ENCODE measurements around the gene AEBP2.

Gene AEBP2

GRCh38 chr12:19525274-19525673 lies 86.0 kb downstream of the AEBP2 start:
- H3K9ac ChIP-seq (ENCODE audit: low read depth, low read length): no peak overlapping the region
- H3K4me1 ChIP-seq (ENCODE audit: insufficient read depth, low read length): no peaks in the 10 kb centered on the region
- H3K9me3 ChIP-seq (ENCODE audit: control insufficient read depth, insufficient read depth, low read length): no peaks in the 10 kb centered on the region
- H3K36me3 ChIP-seq (ENCODE audit: insufficient read depth, low read length): no peaks in the 10 kb centered on the region

DNA sequence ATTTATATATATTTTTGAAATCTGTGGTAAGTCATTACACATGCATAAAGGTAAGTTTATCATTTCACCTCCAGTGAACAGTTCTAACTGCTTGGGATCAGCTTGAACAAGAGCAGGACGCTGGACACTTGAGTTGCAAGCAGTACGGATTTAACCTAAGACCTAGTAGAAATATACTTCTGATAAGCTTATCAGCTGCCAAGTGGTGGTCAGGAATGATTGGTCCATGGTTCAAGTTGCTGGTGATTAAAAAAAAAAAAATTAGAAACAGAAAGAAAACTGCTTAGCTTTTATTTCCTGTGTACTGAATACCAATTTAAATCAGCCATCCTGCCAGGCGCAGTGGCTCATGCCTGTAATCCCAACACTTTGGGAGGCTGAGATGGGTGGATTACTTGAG lies 88.6 kb downstream of the AEBP2 start:
- Histone ChIP-seq H3K36me3 (ENCODE audit: insufficient read depth, low read length) (no peaks in the 10 kb centered on the region), H3K9ac (ENCODE audit: low read depth, low read length) (no peak overlapping the region), H3K9me3 (ENCODE audit: control insufficient read depth, insufficient read depth, low read length) (no peaks in the 10 kb centered on the region), H3K4me1 (ENCODE audit: insufficient read depth, low read length) (no peaks in the 10 kb centered on the region)

GRCh38 chr12:19528750-19529149 lies 89.5 kb downstream of the AEBP2 start:
- Histone ChIP-seq H3K9me3 (ENCODE audit: control insufficient read depth, insufficient read depth, low read length) (no peaks in the 10 kb centered on the region), H3K36me3 (ENCODE audit: insufficient read depth, low read length) (no peaks in the 10 kb centered on the region), H3K4me1 (ENCODE audit: insufficient read depth, low read length) (no peaks in the 10 kb centered on the region), H3K9ac (ENCODE audit: low read depth, low read length) (no peak overlapping the region)

GRCh38 chr12:19529951-19530636 lies 90.8 kb downstream of the AEBP2 start:
- no peaks in the 10 kb centered on the region for H3K9me3 ChIP-seq (ENCODE audit: control insufficient read depth, insufficient read depth, low read length)
- H3K9ac ChIP-seq (ENCODE audit: low read depth, low read length): no peak overlapping the region

GRCh38 chr12:19530637-19531023 lies 91.3 kb downstream of the AEBP2 start:
- no peak overlapping the region for H3K9ac ChIP-seq (ENCODE audit: low read depth, low read length)
- H3K36me3 ChIP-seq (ENCODE audit: insufficient read depth, low read length): no peaks in the 10 kb centered on the region

More at GRCh38 chr12:19529951-19530636, 90.8 kb downstream of the AEBP2 start:
- H3K36me3 ChIP-seq (ENCODE audit: insufficient read depth, low read length): no peaks in the 10 kb centered on the region
- H3K4me1 ChIP-seq (ENCODE audit: insufficient read depth, low read length): no peaks in the 10 kb centered on the region

DNA sequence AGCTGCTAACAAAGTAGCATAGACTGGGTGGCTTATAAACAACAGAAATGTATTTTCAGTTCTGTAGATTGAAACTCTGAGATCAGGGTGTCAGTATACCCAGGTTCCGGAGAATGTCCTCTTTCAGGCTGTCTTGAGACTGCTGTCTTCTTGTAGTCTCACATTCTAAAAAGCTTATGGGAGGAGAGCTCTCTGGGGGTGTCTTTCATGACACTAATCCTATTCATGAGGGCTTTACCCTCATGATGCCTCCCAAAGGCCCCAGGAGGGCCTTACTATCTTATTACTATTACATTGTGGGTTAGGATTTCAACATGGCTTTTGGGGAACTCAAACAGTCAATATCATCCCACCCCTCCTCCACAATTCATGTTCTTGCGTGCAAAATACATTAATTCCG lies 94.3 kb downstream of the AEBP2 start:
- Histone ChIP-seq H3K36me3 (ENCODE audit: insufficient read depth, low read length) (no peaks in the 10 kb centered on the region), H3K9ac (ENCODE audit: low read depth, low read length) (no peak overlapping the region), H3K4me1 (ENCODE audit: insufficient read depth, low read length) (no peaks in the 10 kb centered on the region), H3K9me3 (ENCODE audit: control insufficient read depth, insufficient read depth, low read length) (no peaks in the 10 kb centered on the region)

More at GRCh38 chr12:19530637-19531023, 91.3 kb downstream of the AEBP2 start:
- no peaks in the 10 kb centered on the region for H3K4me1 ChIP-seq (ENCODE audit: insufficient read depth, low read length)
- no peaks in the 10 kb centered on the region for H3K9me3 ChIP-seq (ENCODE audit: control insufficient read depth, insufficient read depth, low read length)

- H3K36me3 ChIP-seq (ENCODE audit: insufficient read depth, low read length): no peaks in the 10 kb centered on the region
- H3K4me1 ChIP-seq (ENCODE audit: insufficient read depth, low read length): no peaks in the 10 kb centered on the region
- no peaks in the 10 kb centered on the region for H3K9me3 ChIP-seq (ENCODE audit: control insufficient read depth, insufficient read depth, low read length)
- no peak overlapping the region for H3K9ac ChIP-seq (ENCODE audit: low read depth, low read length)
Observed at GRCh38 chr12:19539071-19539470, 99.8 kb downstream of the AEBP2 start.

DNA sequence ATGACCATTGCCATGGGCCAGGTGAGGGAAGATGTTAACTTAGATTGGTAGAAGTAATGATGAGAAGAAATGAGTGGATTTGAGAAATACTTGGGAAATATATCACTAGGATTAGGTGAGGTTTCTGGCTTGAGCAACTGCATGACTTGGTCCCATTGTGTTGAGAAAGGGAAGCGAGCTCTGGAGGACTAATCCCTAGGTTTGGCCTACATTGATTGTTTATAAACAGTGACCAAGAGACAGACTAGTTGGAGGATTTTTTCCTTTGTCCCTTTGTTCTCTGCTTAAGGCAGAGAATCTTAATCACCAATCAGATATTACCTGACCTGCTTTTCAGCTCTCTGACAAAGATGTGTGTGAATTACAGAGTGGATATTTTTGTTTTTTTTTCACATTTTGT lies 100.5 kb downstream of the AEBP2 start:
- Histone ChIP-seq H3K9me3 (ENCODE audit: control insufficient read depth, insufficient read depth, low read length) (no peaks in the 10 kb centered on the region), H3K4me1 (ENCODE audit: insufficient read depth, low read length) (no peaks in the 10 kb centered on the region), H3K9ac (ENCODE audit: low read depth, low read length) (no peak overlapping the region), H3K36me3 (ENCODE audit: insufficient read depth, low read length) (no peaks in the 10 kb centered on the region)

DNA sequence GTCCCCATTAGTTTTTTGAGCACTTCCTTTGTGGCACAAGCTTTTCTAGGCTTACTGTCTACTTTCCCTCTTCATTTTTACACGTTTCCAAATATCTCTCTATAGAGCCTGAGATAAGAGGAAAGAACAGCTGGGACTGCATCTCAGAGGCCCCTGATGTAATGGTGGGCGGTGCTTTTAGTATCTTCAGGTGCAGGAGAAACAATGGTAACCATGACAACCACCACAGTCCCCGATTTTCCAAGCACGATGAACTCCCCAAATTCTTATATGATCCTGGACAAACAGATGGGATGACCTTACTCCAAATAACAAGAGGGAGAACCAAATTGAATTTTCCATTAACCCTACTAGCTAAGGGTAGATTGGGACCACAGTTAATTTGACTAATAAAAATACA lies 103.3 kb downstream of the AEBP2 start:
- Histone ChIP-seq H3K9ac (ENCODE audit: low read depth, low read length) (no peak overlapping the region), H3K4me1 (ENCODE audit: insufficient read depth, low read length) (peaks cover 6% of the 10 kb centered on the region; the same call in 1 of the 2 replicates), H3K36me3 (ENCODE audit: insufficient read depth, low read length) (no peaks in the 10 kb centered on the region), H3K9me3 (ENCODE audit: control insufficient read depth, insufficient read depth, low read length) (no peaks in the 10 kb centered on the region)

GRCh38 chr12:19544353-19544752 lies 105.1 kb downstream of the AEBP2 start:
- H3K36me3 ChIP-seq (ENCODE audit: insufficient read depth, low read length): no peaks in the 10 kb centered on the region

GRCh38 chr12:19545301-19545700 lies 106.0 kb downstream of the AEBP2 start:
- no peak overlapping the region for H3K9ac ChIP-seq (ENCODE audit: low read depth, low read length)
- H3K9me3 ChIP-seq (ENCODE audit: control insufficient read depth, insufficient read depth, low read length): no peaks in the 10 kb centered on the region
- peaks cover 6% of the 10 kb centered on the region; the same call in 1 of the 2 replicates for H3K4me1 ChIP-seq (ENCODE audit: insufficient read depth, low read length)
- H3K36me3 ChIP-seq (ENCODE audit: insufficient read depth, low read length): no peaks in the 10 kb centered on the region

More at GRCh38 chr12:19544353-19544752, 105.1 kb downstream of the AEBP2 start:
- no peaks in the 10 kb centered on the region for H3K9me3 ChIP-seq (ENCODE audit: control insufficient read depth, insufficient read depth, low read length)
- H3K4me1 ChIP-seq (ENCODE audit: insufficient read depth, low read length): peaks cover 6% of the 10 kb centered on the region; the same call in 1 of the 2 replicates
- no peak overlapping the region for H3K9ac ChIP-seq (ENCODE audit: low read depth, low read length)

GRCh38 chr12:19546027-19546426 lies 106.7 kb downstream of the AEBP2 start:
- Histone ChIP-seq H3K9me3 (ENCODE audit: control insufficient read depth, insufficient read depth, low read length) (no peaks in the 10 kb centered on the region), H3K4me1 (ENCODE audit: insufficient read depth, low read length) (peaks cover 6% of the 10 kb centered on the region; the same call in 1 of the 2 replicates), H3K36me3 (ENCODE audit: insufficient read depth, low read length) (no peaks in the 10 kb centered on the region), H3K9ac (ENCODE audit: low read depth, low read length) (no peak overlapping the region)

DNA sequence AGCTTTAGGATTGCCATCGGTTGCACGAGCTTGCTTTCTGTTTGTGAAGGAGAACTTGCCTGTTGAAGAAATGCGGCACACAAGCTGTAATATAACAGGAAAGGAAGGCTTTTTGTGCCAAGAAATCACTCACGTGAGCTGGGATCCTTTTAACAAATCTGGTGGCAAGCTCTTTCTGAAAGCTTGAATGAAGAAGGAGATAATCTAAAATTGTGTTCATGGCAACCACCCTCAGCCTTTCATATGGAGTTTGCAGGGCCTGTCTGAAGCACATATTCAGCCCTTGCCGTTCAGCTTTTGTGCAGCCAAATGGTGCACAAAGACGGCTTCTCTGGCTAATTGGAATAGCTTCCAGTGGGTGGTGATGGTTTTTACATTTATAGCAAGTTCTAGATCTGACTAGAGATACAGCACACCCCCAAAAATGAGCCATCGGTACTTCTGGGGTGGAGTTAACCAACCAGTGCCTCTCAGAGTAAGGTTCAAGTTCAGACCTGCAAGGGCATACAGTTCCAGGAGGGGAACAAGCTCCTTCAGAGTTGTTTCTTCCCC lies 107.4 kb downstream of the AEBP2 start:
- Histone ChIP-seq H3K9me3 (ENCODE audit: control insufficient read depth, insufficient read depth, low read length) (no peaks in the 10 kb centered on the region), H3K4me1 (ENCODE audit: insufficient read depth, low read length) (peaks cover 6% of the 10 kb centered on the region; the same call in 1 of the 2 replicates), H3K9ac (ENCODE audit: low read depth, low read length) (no peak overlapping the region), H3K36me3 (ENCODE audit: insufficient read depth, low read length) (no peaks in the 10 kb centered on the region)

GRCh38 chr12:19547271-19547671 lies 108.0 kb downstream of the AEBP2 start:
- no peaks in the 10 kb centered on the region for H3K9me3 ChIP-seq (ENCODE audit: control insufficient read depth, insufficient read depth, low read length)
- H3K4me1 ChIP-seq (ENCODE audit: insufficient read depth, low read length): peaks cover 6% of the 10 kb centered on the region; the same call in 1 of the 2 replicates
- H3K36me3 ChIP-seq (ENCODE audit: insufficient read depth, low read length): no peaks in the 10 kb centered on the region
- H3K9ac ChIP-seq (ENCODE audit: low read depth, low read length): no peak overlapping the region

DNA sequence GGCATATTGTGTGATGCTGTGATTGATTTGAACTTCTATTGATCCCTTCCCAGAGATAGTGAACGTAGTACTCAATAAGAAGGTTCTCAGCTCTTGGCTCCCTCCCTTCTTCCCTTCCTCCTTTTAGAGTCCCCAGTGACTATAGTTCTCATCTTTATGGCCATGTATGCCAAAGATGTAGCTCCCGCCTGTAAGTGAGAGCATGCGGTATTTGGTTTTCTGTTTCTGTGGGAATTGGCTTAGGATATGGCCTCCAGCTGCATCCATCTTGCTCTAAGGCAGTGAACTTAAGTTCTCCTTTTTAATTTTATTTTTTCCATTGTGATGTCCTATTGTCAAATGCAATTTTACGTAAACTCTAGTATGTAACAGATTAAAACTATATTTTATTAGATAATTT lies 109.5 kb downstream of the AEBP2 start:
- Histone ChIP-seq H3K9ac (ENCODE audit: low read depth, low read length) (no peak overlapping the region), H3K9me3 (ENCODE audit: control insufficient read depth, insufficient read depth, low read length) (no peaks in the 10 kb centered on the region), H3K4me1 (ENCODE audit: insufficient read depth, low read length) (peaks cover 6% of the 10 kb centered on the region; the same call in 1 of the 2 replicates), H3K36me3 (ENCODE audit: insufficient read depth, low read length) (no peaks in the 10 kb centered on the region)

Measured in ES-I3 (cell line).